Brain pericyte (primary cell): ENCODE results near the gene VPS16.

Experiments
- DNase-seq: peaks from one replicate; pipeline ENCODE4 v3.0.0-alpha.2; 2012; ENCODE audit warnings: low read depth, low spot score

VPS16 gene

GRCh38 chr20:2834401-2835110, 6.0 kb upstream of the VPS16 start:
- DNase-seq = no peak

GRCh38 chr20:2835331-2835796, 5.2 kb upstream of the VPS16 start:
- no peak for DNase-seq

- no peak for DNase-seq
Measured at GRCh38 chr20:2836035-2836434, 4.5 kb upstream of the VPS16 start.

DNA sequence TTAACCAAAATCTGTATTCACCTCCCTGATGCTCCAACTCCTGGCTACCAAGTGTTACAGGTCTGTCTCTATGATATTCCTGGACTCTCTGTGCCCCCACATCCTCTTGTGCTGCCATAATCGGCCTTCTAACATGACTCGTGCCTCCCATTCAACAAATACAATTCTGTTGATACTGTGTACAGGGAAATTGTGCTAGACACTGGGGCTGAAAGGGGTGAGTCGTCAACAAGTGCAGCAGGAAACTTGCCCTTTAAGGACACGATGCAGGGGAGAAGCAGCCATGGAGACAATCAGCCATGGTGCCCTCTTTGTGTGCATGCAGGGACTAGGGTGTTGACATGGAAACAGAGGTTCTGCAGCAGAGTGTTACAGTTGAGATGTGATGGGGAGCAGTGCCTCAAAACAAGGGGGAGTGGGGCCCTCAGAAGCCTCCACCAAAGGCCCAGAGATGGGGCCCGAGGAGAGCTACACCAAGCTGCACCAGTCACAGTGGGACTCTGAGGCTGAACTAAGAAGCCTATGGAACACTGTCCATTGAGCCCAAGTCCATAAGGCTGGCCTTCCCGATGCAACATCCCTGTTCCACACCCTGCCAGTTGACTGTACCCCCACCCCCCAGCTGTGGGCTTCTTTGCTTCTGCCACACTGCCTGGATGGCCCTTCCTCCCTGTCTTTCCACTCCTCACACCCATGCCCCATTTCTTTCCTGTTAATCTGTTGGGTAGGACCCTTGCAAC, 3.2 kb upstream of the VPS16 start:
- no peak for DNase-seq

DNA sequence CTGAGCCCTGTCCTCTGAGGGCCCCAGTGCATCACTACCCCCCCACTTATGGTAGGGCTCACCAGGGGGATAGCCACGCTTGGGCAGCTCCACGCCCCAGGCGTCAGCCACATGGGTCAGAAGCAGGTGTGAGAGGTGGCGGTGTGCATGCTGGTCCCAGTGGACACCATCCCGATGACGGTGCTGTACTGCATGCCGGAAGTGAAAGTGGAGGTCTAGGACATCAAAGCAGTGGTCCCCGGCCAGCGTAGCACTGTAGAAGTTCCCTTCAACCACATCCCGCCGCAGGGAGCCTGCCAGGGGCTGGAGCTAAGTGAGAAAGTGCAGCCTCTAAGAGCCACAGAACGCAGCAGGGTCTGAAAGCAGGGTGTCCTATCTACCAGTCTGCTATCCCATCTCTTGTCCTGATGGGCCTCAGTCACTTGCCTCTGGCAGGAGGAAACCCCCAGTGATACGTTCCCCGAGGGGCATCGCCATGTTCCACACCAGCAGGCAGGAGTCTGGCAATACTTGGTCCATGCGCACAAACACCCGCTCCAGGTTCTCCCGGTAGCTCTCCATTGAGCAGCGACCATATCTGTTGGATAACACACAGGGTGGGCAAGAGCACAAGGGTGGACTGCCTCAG, 2.3 kb upstream of the VPS16 start:
- DNase-seq = no peak

DNA sequence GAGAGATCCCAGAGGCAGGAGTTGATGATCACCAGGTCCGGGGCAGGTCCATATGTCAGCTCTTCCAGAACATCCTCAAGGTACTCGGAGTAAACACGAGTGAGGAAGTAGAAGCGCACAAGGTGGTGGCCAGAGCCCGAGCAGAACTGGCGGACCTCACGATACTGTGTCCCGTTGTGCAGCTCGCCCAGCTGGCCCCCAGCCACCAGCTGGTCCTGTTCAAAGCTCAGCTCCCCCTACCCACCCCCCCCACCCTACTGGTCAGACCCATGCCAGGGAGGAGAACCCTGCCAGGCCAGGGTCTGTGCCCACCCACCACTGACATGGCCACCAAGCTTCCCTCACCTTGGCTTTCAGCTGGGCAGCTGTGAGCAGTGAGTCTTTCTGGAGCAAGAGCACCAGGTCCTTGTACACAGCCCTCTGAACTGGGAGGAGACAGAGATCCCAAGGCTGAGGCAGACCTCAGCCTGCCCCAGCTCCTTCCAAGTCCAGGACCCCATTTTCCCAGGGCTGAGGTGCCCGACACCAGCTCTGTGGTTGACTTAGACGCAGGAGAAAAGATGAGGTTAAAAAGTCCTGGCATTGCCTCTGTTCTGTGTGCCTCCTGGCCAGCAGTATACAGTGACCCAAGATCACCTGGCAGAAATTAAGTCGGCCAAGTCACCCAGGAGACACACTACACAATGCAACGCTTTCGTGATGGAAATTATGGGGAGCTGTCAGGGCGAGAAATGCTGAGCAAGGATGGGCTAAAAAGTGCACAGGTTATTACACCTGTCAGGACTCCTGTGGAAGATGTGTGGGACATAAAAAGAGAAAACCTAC, 1.5 kb upstream of the VPS16 start:
- no peak for DNase-seq

DNA sequence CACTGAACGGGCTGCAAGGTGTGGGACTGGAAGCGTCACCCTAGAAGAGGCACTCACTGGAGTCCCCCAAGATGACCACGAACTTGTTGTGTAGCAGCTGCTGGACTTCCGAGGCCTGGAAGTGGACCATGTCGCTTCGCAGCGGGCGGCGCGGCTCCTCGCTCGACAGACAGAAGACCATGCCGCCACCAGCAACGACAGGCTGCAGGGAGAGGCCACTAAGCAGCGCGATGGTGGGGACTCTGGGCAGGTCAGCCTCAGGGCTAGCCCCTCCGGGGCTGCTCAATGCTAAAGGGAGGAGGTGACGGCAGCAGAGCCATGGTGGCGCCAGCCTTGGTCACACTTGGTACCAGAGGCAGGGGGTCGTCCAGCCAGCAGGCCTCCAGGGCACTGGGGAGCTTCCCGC, 810 bp upstream of the VPS16 start:
- no peak for DNase-seq

DNA sequence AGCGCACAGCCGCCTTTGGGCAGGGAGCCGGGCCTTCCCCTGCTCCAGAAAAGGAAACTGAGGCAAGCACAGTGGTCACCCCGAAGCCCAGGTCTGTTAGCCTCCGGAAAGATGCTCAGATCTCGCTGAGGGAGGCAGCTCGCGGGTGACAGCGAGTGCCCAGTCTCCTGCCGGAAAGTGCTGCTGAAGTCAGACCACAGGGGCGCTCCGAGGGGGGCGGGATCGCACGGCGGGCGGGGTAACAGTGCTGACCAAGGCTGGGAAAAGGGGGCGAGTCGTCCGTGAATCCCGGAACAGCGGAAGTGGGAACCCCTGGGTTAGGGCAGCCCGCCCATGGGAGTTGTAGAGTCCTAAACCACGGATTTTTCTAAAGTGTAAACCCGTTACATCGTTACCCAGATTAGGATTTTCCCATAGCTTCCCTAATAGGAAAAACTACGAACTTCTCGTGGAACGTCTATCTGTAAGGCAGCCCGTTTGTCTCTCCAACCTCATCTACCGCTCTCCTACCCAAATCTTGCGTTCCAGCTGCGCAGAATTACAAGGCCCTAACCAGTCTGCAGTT, 504 bp downstream of the VPS16 start:
- no peak for DNase-seq

DNA sequence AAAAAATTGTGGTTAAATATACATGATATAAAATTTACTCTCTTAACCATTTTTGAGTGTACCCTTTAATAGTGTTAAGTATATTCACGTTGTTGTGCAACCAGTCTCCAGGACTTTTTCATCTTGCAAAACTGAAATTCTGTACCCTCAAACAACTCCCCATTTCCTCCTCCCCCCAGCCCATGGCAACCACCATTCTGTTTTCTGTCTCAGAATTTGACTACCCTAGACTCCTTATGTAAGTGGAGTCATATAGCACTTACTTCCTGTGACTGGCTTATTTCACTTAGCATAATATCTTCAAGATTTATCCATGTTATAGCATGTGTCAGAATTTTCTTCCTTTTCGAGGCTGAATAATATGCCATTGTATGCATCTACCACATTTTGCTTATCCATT, 5.1 kb downstream of the VPS16 start:
- no peak for DNase-seq

DNA sequence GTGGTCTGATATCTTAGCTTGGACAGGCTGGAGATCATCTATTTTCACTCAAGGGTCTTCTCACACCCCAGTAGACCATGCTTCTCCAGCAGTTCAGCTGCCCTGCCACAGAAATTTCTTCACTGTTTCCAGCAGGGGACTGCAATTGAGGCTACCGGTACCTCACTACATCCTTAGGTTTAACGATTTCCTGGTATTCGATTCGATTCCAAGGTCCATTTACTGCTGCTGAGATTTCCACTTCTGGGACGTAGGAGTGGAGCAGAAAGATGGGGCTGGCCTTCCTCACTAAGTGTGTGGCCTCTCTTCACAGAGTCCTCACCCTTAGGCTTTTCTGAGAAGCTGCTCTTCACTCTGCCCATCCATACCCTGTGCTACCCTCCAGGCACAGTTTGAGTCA, 6.2 kb downstream of the VPS16 start:
- DNase-seq = no peak

GRCh38 chr20:2847802-2848201, 7.3 kb downstream of the VPS16 start:
- no peak for DNase-seq

DNA sequence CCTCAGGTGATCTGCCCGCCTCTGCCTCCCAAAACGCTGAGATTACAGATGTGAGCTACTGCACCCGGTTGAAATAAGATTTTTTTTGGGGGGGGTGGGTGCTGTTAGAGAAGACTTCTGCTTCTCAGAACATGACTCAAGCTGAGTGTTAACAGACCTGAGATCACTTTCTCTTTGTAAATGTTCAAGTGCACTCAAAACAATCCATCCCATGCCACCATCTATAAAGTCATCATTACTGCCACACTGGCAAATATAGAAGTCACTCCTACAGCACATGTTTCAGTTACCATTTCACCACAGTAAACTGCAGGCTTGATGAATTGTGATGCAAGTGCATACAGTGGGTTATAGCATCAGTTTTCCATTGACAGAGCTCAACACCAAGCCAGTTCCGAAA, 9.0 kb downstream of the VPS16 start:
- no peak for DNase-seq

DNA sequence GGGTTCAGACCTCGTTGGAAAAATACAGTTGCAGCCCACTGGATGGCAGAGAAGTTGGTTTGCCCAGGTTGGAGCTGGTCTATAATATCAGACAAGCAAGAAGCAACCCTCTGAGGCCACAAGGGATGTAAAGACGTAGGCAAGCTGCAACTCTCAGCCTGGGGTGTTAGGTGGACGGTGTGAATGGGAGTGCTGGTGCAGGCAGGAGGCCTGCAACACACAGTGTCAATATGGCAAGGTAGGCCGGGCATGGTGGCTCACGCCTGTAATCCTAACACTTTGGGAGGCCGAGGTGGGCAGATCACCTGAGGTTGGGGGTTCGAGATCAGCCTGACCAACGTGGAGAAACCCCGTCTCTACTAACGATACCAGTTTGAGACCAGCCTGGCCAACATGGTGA, 10.5 kb downstream of the VPS16 start:
- DNase-seq = no peak

- DNase-seq = no peak
Measured at GRCh38 chr20:2858591-2858990, 18.0 kb downstream of the VPS16 start.

- no peak for DNase-seq
Measured at GRCh38 chr20:2859330-2860121, 19.0 kb downstream of the VPS16 start.

DNA sequence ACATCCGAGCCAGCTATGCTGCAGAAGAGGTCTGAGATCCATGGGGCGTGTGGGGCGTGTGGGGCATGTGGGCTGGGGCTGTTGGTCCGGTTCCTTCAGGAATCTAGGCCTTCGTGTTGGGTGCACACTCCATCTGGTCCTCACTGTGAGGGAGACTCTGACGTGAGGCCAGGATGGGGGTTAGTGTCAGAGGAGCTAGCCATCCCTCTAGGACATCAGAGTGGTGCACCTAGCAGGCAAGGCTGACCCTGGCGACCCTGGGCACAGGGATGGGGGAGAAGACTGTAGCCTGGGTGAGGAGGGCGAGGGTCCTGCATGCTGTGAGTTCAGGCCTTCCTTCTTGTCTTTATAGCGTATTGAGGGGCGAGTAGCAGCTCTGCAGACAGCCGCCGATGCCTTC, 24.1 kb downstream of the VPS16 start:
- no peak for DNase-seq

DNA sequence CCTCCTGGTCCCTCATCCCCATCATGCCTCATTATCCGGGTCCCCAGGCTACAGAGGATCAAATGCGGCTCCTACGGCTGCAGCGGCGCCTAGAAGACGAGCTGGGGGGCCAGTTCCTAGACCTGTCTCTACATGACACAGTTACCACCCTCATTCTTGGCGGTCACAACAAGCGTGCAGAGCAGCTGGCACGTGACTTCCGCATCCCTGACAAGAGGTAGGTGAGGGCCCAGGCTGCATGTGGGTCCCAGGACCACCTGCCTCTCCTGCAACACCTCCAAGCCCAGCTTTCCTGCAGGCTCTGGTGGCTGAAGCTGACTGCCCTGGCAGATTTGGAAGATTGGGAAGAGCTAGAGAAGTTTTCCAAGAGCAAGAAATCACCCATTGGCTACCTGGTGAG, 24.6 kb downstream of the VPS16 start:
- no peak for DNase-seq

DNA sequence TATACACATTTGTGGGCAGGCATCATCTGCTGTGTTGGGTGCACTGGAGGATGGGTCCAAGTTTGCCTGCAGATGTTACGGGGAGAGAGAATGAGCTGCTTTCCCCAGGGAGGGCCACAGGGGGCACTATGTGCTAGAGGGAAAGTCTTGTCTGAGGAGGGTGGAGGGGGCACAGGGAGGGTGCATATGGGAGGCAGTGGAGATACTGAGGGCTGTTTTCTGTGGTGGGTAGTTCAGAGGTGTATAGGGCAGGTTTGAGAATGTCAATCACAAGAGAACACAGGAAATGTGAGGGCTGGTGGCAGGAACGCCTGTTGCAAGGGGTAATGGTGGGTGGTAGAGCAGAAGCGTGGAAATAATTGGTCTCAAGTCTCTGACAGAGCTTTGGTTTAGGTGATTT, 25.1 kb downstream of the VPS16 start:
- DNase-seq = no peak

GRCh38 chr20:2866236-2866635, 25.7 kb downstream of the VPS16 start:
- no peak for DNase-seq

DNA sequence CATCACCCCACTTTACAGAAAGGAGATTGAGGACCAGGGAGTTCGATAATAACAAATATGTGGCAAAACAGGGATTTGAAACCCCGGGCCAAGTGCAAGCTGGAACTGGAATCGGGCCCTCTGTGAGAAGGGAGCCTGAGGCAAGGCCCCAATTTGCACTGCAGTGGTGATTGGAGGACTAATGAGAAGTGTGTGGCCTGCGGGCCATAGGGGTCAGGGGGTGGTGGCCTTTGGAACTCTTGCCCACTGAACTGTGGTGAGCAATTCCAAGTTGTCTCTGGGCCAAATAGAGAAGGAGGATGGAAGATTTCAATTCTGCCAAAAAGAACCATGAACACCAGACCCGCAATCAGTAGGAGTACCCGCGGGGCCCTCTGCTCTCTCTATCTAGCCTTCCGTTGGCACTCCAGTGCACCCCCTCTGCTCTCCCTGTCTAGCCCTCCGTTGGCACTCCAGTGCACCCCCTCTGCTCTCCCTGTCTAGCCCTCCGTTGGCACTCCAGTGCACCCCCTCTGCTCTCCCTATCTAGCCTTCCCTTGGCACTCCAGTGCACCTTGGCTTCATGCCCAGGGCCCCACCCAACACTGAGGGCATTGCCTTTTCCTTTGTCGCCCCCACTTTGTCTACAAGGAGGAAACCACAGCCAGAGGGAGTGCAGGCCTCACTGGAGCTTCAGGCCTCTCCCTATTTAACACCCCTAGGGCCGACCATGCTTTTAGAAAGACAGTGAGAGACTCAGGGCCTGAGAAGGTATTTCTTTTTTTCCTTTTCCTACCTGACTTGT, 26.7 kb downstream of the VPS16 start:
- no peak for DNase-seq
